ENCODE data around the gene EEPD1.
A peak's percentile ranks its signal among the peaks of the same experiment; 100 is the strongest.

The EEPD1 gene

DNA sequence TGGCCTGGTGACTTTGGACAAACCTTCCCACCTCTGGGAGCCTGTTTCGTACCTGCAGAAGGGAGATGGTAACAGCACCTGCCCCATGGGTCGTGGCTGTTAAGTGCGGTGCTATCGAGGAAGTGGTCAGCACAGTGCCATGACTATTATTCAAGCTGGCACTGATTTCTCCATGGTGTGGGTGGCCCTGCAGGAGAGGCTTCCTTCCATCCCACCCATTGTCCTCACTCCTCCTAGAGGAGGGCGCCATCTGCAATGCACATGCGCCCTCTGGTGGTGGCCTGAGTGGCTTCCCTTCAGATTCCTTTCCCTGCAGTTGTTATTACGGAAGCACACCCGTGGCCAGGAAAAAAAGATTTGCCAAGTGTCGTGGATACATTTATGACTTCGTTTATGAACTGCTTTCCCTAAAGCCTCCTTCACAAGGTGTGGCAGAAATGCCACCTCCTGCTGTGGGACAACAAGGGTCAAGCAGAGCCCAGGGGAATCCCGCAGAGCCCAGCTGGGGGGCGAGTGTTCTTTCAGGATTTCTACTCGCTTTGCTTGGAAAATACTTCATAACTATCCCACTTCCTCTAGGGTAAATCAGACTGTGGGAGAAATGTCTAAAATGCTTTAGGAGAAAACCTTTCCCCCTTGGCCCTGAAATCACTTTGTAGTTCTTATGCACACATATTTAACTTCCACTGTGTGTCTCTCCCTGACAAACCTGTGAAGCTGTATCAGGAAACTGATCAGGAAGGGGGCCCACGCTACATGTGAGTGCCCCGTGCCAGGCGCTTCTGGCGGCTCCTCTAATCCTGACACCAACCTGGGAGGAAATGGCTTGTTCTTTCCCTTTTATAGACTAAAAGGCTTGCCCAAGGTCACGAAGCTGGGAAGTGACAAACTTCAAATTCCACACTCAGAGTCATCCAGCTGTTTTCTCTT, 138.6 kb downstream of the EEPD1 start:
- H3K27ac ChIP-seq = peak overlapping the region; percentile 70
- TF ChIP-seq, protein P1, sequence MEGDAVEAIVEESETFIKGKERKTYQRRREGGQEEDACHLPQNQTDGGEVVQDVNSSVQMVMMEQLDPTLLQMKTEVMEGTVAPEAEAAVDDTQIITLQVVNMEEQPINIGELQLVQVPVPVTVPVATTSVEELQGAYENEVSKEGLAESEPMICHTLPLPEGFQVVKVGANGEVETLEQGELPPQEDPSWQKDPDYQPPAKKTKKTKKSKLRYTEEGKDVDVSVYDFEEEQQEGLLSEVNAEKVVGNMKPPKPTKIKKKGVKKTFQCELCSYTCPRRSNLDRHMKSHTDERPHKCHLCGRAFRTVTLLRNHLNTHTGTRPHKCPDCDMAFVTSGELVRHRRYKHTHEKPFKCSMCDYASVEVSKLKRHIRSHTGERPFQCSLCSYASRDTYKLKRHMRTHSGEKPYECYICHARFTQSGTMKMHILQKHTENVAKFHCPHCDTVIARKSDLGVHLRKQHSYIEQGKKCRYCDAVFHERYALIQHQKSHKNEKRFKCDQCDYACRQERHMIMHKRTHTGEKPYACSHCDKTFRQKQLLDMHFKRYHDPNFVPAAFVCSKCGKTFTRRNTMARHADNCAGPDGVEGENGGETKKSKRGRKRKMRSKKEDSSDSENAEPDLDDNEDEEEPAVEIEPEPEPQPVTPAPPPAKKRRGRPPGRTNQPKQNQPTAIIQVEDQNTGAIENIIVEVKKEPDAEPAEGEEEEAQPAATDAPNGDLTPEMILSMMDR (conservative IDR thresholded peaks at IDR 0.05) = peak; percentile 90

DNA sequence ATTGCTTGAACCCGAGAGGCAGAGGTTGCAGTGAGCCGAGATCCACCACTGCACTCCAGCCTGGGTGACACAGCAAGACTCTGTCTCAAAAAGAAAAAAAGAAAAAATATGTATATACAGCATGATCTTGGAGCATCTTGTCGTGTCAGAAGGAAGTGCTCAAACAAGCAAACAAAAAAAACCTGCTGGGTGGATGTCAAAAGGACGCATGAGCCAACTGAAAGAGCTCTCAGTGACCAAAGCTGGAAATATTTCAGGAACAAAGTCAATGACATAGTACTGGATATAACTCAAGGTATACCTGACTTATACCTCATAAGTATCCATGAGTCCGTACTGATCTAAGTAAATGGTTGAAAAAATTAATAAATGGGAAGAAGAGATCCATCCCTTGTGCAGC, 142.0 kb downstream of the EEPD1 start:
- TF ChIP-seq, protein P1 (conservative IDR thresholded peaks at IDR 0.05) = no peak
- peak overlapping the region; percentile 55 for H3K27ac ChIP-seq

DNA sequence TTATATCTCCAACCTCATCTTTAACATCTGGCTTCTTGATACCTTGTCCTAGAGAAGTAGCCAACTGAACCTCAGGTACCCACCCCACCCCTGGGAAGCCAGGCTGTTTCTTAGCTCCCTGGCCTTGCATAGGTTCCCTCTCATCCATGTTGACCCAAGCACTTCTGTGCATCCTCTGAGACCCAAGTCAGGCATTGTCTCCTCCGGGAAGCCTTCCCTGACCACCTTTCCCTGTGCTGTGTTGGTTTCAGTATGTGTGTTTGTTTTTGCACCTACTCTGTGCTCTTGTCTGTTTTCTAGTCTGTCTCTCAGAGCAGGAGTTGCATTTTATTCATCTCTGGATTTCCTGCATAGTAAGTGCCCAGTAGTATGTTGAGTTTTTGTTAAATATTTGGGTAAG, 143.2 kb downstream of the EEPD1 start:
- TF ChIP-seq, protein P1 (conservative IDR thresholded peaks at IDR 0.05) = no peak

DNA sequence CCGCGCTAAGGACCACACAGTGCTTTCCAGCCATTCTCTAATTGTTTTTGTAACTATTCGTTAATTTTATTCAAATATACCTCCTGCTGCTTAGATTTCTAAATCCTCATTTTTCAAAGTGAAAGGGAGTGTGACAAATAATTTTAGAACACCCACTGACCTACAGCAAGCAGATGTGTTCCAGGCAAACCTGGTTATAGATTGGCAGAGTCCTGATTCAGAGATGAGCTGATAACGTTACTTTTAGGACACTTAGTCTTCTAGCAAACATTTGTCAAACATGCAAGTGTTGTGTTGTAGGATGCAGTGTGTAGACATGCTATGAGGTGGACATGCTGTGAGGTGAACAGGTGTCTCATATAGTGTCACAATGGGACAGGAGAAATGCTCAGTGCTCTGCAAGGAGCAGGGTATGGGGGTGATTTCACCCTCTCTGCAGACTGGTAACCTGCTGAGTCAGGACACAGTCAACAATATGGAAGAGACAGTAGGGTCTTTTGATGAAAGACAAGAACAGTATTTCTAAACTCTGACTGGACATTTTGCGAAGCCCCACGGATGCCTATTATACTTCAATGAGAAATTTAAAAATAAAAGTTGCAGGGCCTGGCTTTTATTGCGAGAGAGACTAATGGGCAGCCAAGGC, 144.4 kb downstream of the EEPD1 start:
- TF ChIP-seq, protein P1 (conservative IDR thresholded peaks at IDR 0.05) = no peak
- no peak overlapping the region for H3K27ac ChIP-seq

More for the DNA sequence above, 143.2 kb downstream of the EEPD1 start:
- H3K27ac ChIP-seq = no peak overlapping the region

DNA sequence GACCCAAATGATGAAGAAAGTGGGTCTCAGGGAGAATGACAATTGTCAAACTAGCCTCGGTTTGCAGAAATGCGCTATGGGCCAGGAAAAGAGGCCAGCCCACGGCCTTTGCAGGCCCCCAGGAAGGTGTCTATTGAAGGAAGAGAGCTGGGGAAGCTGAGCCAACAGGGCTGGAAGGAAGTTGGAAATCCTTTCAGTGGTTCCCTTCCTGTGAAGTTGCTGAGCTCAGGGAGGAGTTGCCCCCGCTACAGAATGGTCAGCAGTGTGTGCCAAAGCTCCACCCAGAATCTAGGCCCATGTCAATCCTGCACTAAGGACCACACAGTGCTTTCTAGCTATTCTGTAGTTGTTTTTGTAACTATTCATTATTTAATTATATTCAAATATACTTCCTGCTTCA, 145.1 kb downstream of the EEPD1 start:
- TF ChIP-seq, protein P1 (conservative IDR thresholded peaks at IDR 0.05) = no peak
- H3K27ac ChIP-seq = no peak overlapping the region

DNA sequence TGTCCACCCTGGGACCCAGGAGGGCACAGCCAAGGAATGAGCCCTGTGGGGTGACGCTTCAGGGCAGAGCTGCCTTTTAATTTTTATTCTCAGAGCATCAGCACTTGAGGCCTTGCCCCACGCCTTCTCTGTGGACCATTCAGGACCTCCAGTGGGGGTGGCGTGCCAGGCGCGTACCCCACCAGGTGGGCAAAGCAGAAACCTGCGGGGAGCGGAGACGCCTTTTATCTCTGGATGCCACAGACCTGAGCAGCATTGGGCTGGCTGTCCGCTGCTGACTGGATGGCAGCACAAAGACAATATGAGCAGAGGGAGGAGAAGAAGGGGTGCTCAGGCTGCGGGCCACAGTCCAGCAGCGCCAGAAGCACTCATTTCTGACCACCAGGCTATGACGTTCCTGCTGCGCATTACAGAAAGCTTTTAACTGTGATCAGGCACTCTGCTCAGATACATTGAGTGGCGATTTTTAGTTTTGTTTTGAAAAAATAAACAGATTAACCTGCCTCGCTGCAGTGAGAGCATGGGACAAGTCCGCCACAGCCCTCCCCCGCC, 146.2 kb downstream of the EEPD1 start:
- TF ChIP-seq, protein P1 (conservative IDR thresholded peaks at IDR 0.05) = no peak

DNA sequence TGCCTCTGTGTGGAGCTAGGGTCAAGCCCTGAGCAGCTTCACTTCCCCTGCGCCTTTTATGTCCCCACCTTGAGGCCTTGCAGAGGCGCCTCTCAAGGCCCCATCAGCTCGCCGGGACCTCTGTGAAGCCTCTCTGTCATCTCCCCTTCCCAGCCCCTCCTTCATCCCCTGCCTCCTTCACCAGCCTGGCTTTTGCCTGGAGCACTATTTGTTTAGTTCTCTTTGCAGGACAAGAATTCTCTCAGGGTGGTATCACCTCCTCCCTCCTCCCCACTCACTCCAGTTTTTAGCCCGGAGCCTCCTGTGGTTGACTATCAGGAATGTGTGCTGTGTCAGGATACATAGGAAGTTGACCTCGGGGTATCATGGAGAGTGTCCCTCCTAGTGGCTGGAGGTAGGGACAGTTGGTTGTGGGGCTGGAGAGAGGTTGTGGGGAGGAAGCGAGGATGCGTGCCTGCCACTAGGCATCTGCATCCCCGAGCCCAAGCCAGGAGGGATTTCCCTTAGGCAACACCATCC, 146.8 kb downstream of the EEPD1 start:
- H3K27ac ChIP-seq = no peak overlapping the region
- TF ChIP-seq, protein P1 (conservative IDR thresholded peaks at IDR 0.05) = no peak

More for the DNA sequence above, 146.2 kb downstream of the EEPD1 start:
- H3K27ac ChIP-seq = no peak overlapping the region

Measured in VCaP (cell line).